ENCODE data around the gene H6PD.

Gene H6PD

GRCh38 chr1:9242338-9242969, 7.9 kb downstream of the H6PD start:
- TF ChIP-seq CTCF (IDR thresholded peaks at IDR 0.05) = no peak
- no peaks in the 10 kb centered on the region for H3K27me3 ChIP-seq
- H3K36me3 ChIP-seq = peaks cover 8% of the 10 kb centered on the region
- H3K4me1 ChIP-seq (ENCODE audit: control insufficient read depth in 1 of 2, insufficient read depth in 1 of 2, low read depth in 1 of 2, low read length in 1 of 2) = peaks cover 96 to 100% of the 10 kb centered on the region in 2 experiments
- H3K9me3 ChIP-seq = no peaks in the 10 kb centered on the region
- peak overlapping the region; percentile 39 to 49 for H3K4me3 ChIP-seq (ENCODE audit: low read depth in 1 of 2, low read length in 1 of 2)
- H3K27ac ChIP-seq = peak overlapping the region; percentile 86

GRCh38 chr1:9243066-9243739, 8.6 kb downstream of the H6PD start:
- Histone ChIP-seq H3K27me3 (no peaks in the 10 kb centered on the region), H3K4me1 (ENCODE audit: control insufficient read depth in 1 of 2, insufficient read depth in 1 of 2, low read depth in 1 of 2, low read length in 1 of 2) (peaks cover 89 to 92% of the 10 kb centered on the region in 2 experiments), H3K9me3 (no peaks in the 10 kb centered on the region), H3K27ac (peak overlapping the region; percentile 86), H3K4me3 (ENCODE audit: low read depth in 1 of 2, low read length in 1 of 2) (peak overlapping the region; percentile 39 to 49), H3K36me3 (peaks cover 16% of the 10 kb centered on the region)
- no peak for TF ChIP-seq CTCF (IDR thresholded peaks at IDR 0.05)

- Histone ChIP-seq H3K9me3 (no peaks in the 10 kb centered on the region), H3K27ac (peak overlapping the region; percentile 86), H3K36me3 (peaks cover 29% of the 10 kb centered on the region), H3K27me3 (no peaks in the 10 kb centered on the region), H3K4me3 (ENCODE audit: low read depth in 1 of 2, low read length in 1 of 2) (peak overlapping the region; percentile 39 to 49), H3K4me1 (ENCODE audit: control insufficient read depth in 1 of 2, insufficient read depth in 1 of 2, low read depth in 1 of 2, low read length in 1 of 2) (peaks cover 78 to 83% of the 10 kb centered on the region in 2 experiments)
- TF ChIP-seq CTCF (IDR thresholded peaks at IDR 0.05) = no peak
Measured at GRCh38 chr1:9244501-9245229, 10.1 kb downstream of the H6PD start.

- no peak for TF ChIP-seq CTCF (IDR thresholded peaks at IDR 0.05)
- peaks cover 30% of the 10 kb centered on the region for H3K36me3 ChIP-seq
- H3K4me1 ChIP-seq (ENCODE audit: control insufficient read depth in 1 of 2, insufficient read depth in 1 of 2, low read depth in 1 of 2, low read length in 1 of 2) = peaks cover 78 to 82% of the 10 kb centered on the region in 2 experiments
- no peaks in the 10 kb centered on the region for H3K27me3 ChIP-seq
- no peaks in the 10 kb centered on the region for H3K9me3 ChIP-seq
- H3K27ac ChIP-seq = peak overlapping the region; percentile 86
- peak overlapping the region; percentile 39 to 49 for H3K4me3 ChIP-seq (ENCODE audit: low read depth in 1 of 2, low read length in 1 of 2)
Measured at GRCh38 chr1:9245230-9245619, 10.7 kb downstream of the H6PD start.

GRCh38 chr1:9245661-9246060, 11.1 kb downstream of the H6PD start:
- Histone ChIP-seq H3K4me3 (ENCODE audit: low read depth in 1 of 2, low read length in 1 of 2) (peak overlapping the region; percentile 39 to 49), H3K4me1 (ENCODE audit: control insufficient read depth in 1 of 2, insufficient read depth in 1 of 2, low read depth in 1 of 2, low read length in 1 of 2) (peaks cover 74 to 77% of the 10 kb centered on the region in 2 experiments), H3K27me3 (no peaks in the 10 kb centered on the region), H3K9me3 (no peaks in the 10 kb centered on the region), H3K27ac (peak overlapping the region; percentile 86), H3K36me3 (peaks cover 34% of the 10 kb centered on the region)
- TF ChIP-seq CTCF (IDR thresholded peaks at IDR 0.05) = no peak
